ENCODE results near the gene NUP210L.

- TF ChIP-seq POLR2AphosphoS5 (IDR thresholded peaks at IDR 0.05; ENCODE audit: low read depth, low read length) (peak; percentile 94), POLR2A (IDR thresholded peaks at IDR 0.05; ENCODE audit: borderline replicate concordance, extremely low read depth, insufficient read depth, insufficient read length) (peak; percentile 48), EZH2 (IDR thresholded peaks at IDR 0.05) (no peak), REST (IDR thresholded peaks at IDR 0.05; ENCODE audit: low read depth) (no peak), FOSL1 (IDR thresholded peaks at IDR 0.05; ENCODE audit: low read depth) (no peak), EZH2phosphoT487 (IDR thresholded peaks at IDR 0.05; ENCODE audit: borderline replicate concordance) (no peak)
- TF ChIP-seq, protein P1, sequence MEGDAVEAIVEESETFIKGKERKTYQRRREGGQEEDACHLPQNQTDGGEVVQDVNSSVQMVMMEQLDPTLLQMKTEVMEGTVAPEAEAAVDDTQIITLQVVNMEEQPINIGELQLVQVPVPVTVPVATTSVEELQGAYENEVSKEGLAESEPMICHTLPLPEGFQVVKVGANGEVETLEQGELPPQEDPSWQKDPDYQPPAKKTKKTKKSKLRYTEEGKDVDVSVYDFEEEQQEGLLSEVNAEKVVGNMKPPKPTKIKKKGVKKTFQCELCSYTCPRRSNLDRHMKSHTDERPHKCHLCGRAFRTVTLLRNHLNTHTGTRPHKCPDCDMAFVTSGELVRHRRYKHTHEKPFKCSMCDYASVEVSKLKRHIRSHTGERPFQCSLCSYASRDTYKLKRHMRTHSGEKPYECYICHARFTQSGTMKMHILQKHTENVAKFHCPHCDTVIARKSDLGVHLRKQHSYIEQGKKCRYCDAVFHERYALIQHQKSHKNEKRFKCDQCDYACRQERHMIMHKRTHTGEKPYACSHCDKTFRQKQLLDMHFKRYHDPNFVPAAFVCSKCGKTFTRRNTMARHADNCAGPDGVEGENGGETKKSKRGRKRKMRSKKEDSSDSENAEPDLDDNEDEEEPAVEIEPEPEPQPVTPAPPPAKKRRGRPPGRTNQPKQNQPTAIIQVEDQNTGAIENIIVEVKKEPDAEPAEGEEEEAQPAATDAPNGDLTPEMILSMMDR (IDR thresholded peaks at IDR 0.05 in 2 of 3, conservative IDR thresholded peaks at IDR 0.05 in 1 of 3; ENCODE audit: borderline replicate concordance in 1 of 3, insufficient read depth in 1 of 3, low read depth in 2 of 3, low read length in 2 of 3): no peak
Measured at GRCh38 chr1:153977250-153978240, 177.3 kb downstream of the NUP210L start, which contains the start of gene JTB.
